ACHN (cell line): ENCODE data around the gene RSAD1.

Experiments used
- DNase-seq: peaks from one replicate; pipeline ENCODE4 v3.0.0-alpha.2; 2015
- in situ Hi-C: cut with HindIII; loops from 2 replicates; pipeline ENCODE4 v1.10.0; 2017; ENCODE audit warnings: low sequenced_read_pairs, low pct_ligation_motif_present, low pct_unique_long_range_greater_than_20kb

RSAD1 gene

DNA sequence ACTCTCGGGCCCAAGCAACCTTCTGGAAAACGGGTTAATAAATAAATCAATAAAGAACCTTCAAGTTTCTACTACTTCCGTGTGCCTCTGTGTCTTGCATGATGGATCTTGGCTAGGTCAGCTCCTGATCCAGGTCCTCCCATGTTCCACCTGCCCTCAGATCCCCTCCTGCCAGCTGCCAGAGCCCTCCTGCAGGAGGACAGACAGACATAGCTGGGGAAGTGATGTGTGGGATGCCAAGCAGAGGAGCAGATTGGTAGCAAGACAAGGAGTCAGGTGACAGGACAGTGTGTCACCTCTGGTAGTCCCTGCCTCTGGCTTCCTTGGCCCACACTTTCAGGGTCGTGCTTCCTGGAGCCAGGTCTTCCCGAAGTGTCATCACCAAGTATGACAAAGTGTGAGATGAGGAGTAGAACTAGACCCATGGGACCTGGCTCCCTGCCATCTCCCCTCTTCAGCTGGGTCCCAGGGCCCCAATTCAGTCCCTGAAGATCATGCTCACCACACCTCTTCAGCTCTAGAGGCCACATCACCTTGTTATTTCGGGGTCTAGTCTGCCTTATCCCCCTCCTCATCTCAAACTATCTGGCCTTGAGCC lies 52.9 kb downstream of the RSAD1 start:
- in situ Hi-C loops = no loop called here
- DNase-seq = no peak

DNA sequence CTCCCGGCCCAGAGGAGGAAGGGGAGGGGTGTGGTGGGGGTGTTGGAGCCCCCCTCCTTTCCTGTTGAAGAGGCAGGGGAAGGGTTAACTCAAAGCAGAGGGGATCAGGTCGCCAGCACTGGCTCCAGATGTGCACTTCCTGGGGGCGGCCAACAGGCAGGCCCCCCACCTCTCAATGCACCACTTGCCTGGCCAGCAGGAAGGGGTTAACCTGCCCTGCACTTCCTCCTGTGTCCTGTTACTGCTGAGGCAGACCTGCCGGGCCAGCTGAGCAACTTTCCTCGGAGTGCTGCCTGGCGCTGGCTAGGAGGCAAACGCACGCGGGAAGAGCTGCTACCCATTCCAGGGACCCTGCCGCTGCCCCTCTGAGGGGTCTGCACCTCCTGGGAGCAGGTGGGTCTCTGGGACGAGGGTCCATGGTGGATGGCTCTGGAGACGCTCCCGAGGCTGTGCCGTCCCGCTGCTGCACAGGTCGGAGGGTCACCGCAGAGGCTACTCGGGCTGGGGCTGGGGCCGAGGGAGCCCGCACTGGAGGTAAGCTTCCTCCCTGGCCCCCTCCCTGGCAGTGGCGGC lies 53.9 kb downstream of the RSAD1 start, which contains the start of gene EPN3:
Gene EPN3, plus strand, starts transcription at position 284 of the 573 bp plus-strand sequence. CDS start 3,822 bp downstream, outside the sequence.
- in situ Hi-C loops = no loop called here
- peak; percentile 57 for DNase-seq

DNA sequence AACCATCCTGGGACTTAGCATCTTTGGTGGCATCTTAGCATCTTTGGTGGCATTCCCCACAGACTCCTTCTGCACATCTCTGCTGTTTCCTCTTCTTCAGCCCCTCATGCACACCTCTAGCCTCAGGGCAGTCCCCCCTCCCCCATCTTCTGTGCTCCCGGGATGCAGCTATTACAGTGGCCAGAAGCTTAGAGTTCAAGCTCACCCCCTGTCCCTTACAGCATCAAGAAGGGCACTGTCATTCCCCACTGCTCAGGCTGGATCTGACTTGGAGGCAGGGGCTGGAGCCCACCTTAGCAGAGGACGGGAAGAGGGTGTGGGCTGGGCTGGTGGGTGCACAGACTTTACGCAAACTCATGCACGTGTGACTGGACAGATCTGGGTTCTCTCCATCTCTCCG lies 54.5 kb downstream of the RSAD1 start:
- no peak for DNase-seq
- in situ Hi-C loops = no loop called here

GRCh38 chr17:50533720-50534148 lies 55.1 kb downstream of the RSAD1 start:
- in situ Hi-C loops = no loop called here
- peak; percentile 54 for DNase-seq

DNA sequence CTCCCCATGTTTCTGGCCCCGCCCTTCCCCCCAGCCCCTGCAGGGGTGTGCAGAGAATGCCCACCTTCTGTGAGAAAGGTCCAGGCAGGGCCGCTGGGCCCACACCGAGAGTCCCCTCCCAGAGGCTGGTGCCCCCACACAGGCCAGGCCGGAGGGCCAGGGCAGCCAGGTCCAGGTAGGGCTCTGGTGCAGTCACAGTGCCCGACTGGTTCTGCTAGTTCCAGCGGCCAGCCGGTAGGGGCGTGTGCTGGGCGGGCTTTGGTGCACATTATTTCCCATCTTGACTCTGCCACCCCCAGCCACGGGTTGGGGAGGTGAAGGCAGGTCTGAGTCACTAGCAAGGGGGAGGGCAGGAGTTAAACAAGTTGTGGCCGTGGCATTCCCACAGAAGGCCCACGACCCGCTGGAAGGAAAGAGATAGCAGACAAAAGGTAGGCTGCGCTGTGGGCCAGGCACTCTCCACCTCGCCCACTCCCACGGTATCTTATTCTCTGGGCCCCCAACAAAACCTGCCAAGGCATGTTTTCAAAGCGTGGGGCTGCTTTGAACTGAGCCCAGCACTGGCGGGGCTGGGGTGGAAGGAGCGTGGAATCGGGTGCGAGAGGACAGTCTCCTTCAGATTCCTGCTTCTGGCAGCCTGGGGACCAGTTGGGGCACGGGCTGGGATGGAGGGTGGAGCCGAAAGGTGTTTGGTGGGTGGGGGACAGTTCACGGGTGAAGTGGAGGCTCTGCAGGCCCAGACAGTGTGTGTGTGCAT lies 55.7 kb downstream of the RSAD1 start:
- peak; percentile 74 for DNase-seq
- in situ Hi-C loops = no loop called here

DNA sequence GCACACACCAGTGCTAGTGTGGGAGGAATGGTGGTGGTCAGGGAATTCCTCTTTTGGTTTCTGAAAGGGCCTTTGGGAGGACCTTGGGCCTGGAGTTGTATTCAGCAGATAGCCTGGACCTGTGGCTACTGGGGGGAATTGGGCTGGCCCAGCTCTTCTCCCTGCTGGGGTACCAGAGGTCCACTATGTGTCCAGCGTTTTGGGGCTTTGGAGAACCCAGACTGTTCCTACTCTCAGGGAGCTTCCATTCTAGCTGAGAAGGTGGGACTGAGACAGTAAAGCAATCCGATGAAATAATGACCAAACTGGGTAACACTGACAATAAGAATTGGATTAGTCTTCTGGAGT lies 56.3 kb downstream of the RSAD1 start:
- in situ Hi-C loops = no loop called here
- no peak for DNase-seq

GRCh38 chr17:50535407-50535806 lies 56.7 kb downstream of the RSAD1 start:
- no peak for DNase-seq

More at GRCh38 chr17:50535407-50535806, 56.7 kb downstream of the RSAD1 start:
- in situ Hi-C loops = no loop called here
